HCT116 (cell line): Measurements from ENCODE around the gene GAB2. TPM values are rescaled to one million over a fixed set of nuclear protein-coding genes. Genes with fewer than 3 reads are reported as not detected.

ENCODE experiments used
- ATAC-seq: fragments of 200-7000 bp; cut with Tn5 transposase; 2 replicates; pipeline ENCODE4 v1.9.1; 2020; ENCODE audit warnings: mild to moderate bottlenecking, moderate library complexity
- BruUV-seq: library from RNA; stranded (reverse); fragments of 400-500 nt; replicated peaks from 2 replicates; lab custom pipeline; 2021; lab: Mats Ljungman, UMichigan
- CTCF ChIA-PET: fragments of 300-600 bp; sonication (Branson Sonifier 250); formaldehyde crosslinking; loops from one replicate; lab custom pipeline; 2021; ENCODE audit warnings: antibody characterized with exemption; lab: Charles Lee
- POLR2A ChIA-PET: fragments of 300-600, 350-600 bp; sonication (Branson Sonifier 250); formaldehyde crosslinking; loops from one replicate; lab custom pipeline; 2021; ENCODE audit warnings: antibody characterized with exemption; lab: Charles Lee
- RAD21 ChIA-PET, 2 experiments: fragments of 300-600 bp; sonication (Branson Sonifier 250); formaldehyde crosslinking; loops; one replicate each; lab custom pipeline; 2023; ENCODE audit warnings: low total read pairs in 2 of 2; ENCODE audit not compliant: uncharacterized antibody in 2 of 2, unreplicated experiment in 2 of 2, low non-redundant PET in 1 of 2; lab: Charles Lee
- DNase-seq: peaks from one replicate; pipeline ENCODE4 v3.0.0-alpha.2; 2010; ENCODE audit warnings: low read depth, low spot score
- H2AFZ ChIP-seq: fragments of 200-600 bp; shearing (Covaris generic), sonication (generic); 2 replicates; pipeline ENCODE4 v1.6.1; 2017; ENCODE audit warnings: low read depth, mixed run types, mixed read lengths, antibody characterized with exemption, low read length; ENCODE audit not compliant: poor library complexity, severe bottlenecking
- H3K27ac ChIP-seq: 2 replicates; pipeline ENCODE4 v1.5.1; 2012; ENCODE audit warnings: low read depth, low read length
- H3K27me3 ChIP-seq: fragments of 200-600 bp; sonication (generic); 2 replicates; pipeline ENCODE4 v1.6.1; 2016; ENCODE audit warnings: mixed run types, low read length, mixed read lengths; ENCODE audit not compliant: insufficient read depth
- H3K36me3 ChIP-seq, 2 experiments: fragments of 200-500 bp in 1 of 2; fragments of 200-600 bp in 1 of 2; sonication (Bioruptor generic) in 1 of 2; sonication (generic) in 1 of 2; 2 replicates each; pipeline versions ENCODE4 v1.5.1 to v1.6.1; 2014 to 2016; ENCODE audit warnings: low read length in 2 of 2, inconsistent platforms in 1 of 2, mixed read lengths in 1 of 2, mixed run types in 1 of 2; ENCODE audit not compliant: insufficient read depth in 2 of 2, control insufficient read depth in 1 of 2
- H3K4me1 ChIP-seq, 2 experiments: fragments of 200-600 bp in 1 of 2; sonication (generic) in 1 of 2; 2 replicates each; pipeline versions ENCODE4 v1.5.1 to v1.6.1; 2012 to 2017; ENCODE audit warnings: low read length in 2 of 2, inconsistent platforms in 1 of 2, mild to moderate bottlenecking in 1 of 2, mixed read lengths in 1 of 2, mixed run types in 1 of 2, moderate library complexity in 1 of 2; ENCODE audit not compliant: insufficient read depth in 2 of 2, control insufficient read depth in 1 of 2
- H3K4me2 ChIP-seq: fragments of 200-600 bp; sonication (generic); 2 replicates; pipeline ENCODE4 v1.6.1; 2017; ENCODE audit warnings: mixed run types, low read length, mixed read lengths
- H3K4me3 ChIP-seq, 2 experiments: fragments of 200-600 bp in 1 of 2; sonication (generic) in 1 of 2; replicated peaks in 1 of 2; 2 replicates each; pipeline ENCODE4 v1.5.1; 2011 to 2016; ENCODE audit warnings: low read length in 2 of 2, control low read depth in 1 of 2, low read depth in 1 of 2, mild to moderate bottlenecking in 1 of 2, mixed read lengths in 1 of 2, mixed run types in 1 of 2
- H3K79me2 ChIP-seq: fragments of 200-600 bp; sonication (generic); 2 replicates; pipeline ENCODE4 v1.6.1; 2017; ENCODE audit warnings: mild to moderate bottlenecking, mixed run types, low read length, moderate library complexity, mixed read lengths; ENCODE audit not compliant: insufficient read depth
- H3K9ac ChIP-seq: fragments of 200-600 bp; sonication (generic); 2 replicates; pipeline ENCODE4 v1.6.1; 2016; ENCODE audit warnings: low read length, mixed read lengths
- H3K9me2 ChIP-seq: fragments of 200-600 bp; sonication (generic), shearing (Covaris generic); 2 replicates; pipeline ENCODE4 v1.6.1; 2017; ENCODE audit warnings: mixed run types, mild to moderate bottlenecking, moderate library complexity; ENCODE audit not compliant: insufficient read depth
- H3K9me3 ChIP-seq, 2 experiments: fragments of 200-500 bp in 1 of 2; fragments of 200-600 bp in 1 of 2; sonication (Bioruptor generic) in 1 of 2; sonication (generic) in 1 of 2; 2 replicates each; pipeline ENCODE4 v1.6.1; 2014 to 2017; ENCODE audit warnings: low read length in 2 of 2, mixed read lengths in 2 of 2, inconsistent platforms in 1 of 2, low read depth in 1 of 2, mild to moderate bottlenecking in 1 of 2, mixed run types in 1 of 2, moderate library complexity in 1 of 2; ENCODE audit not compliant: control insufficient read depth in 1 of 2, insufficient read depth in 1 of 2
- H4K20me1 ChIP-seq: fragments of 200-600 bp; sonication (generic), shearing (Covaris generic); 2 replicates; pipeline ENCODE4 v1.6.1; 2017; ENCODE audit warnings: mixed run types, mild to moderate bottlenecking, moderate library complexity; ENCODE audit not compliant: insufficient read depth
- CBX3 ChIP-seq: IDR thresholded peaks from 2 replicates; pipeline ENCODE4 v1.6.1; 2012; ENCODE audit warnings: low read depth
- EGR1 ChIP-seq: IDR thresholded peaks from 2 replicates; pipeline ENCODE4 v1.6.1; 2012; ENCODE audit warnings: low read depth
- FOSL1 ChIP-seq: IDR thresholded peaks from 2 replicates; pipeline ENCODE4 v1.6.1; 2012; ENCODE audit warnings: low read depth
- JUND ChIP-seq: IDR thresholded peaks from 2 replicates; pipeline ENCODE4 v1.6.1; 2012
- POLR2A ChIP-seq: IDR thresholded peaks from 2 replicates; pipeline ENCODE4 v1.7.0; 2011; ENCODE audit warnings: borderline replicate concordance; ENCODE audit not compliant: insufficient read depth, insufficient read length; ENCODE audit errors: extremely low read depth
- POLR2AphosphoS5 ChIP-seq: IDR thresholded peaks from 2 replicates; pipeline ENCODE4 v1.6.1; 2011; ENCODE audit warnings: mild to moderate bottlenecking, low read depth, low read length, moderate library complexity
- RAD21 ChIP-seq: IDR thresholded peaks from 2 replicates; pipeline ENCODE4 v1.6.1; 2012; ENCODE audit warnings: low read depth, mild to moderate bottlenecking
- SIN3A ChIP-seq: IDR thresholded peaks from 2 replicates; pipeline ENCODE4 v1.6.1; 2012; ENCODE audit warnings: low read depth
- SP1 ChIP-seq: IDR thresholded peaks from 2 replicates; pipeline ENCODE4 v1.6.1; 2012; ENCODE audit warnings: low read depth
- SRF ChIP-seq: IDR thresholded peaks from 2 replicates; pipeline ENCODE4 v1.6.1; 2012; ENCODE audit warnings: low read depth
- ZFX ChIP-seq: fragments of 450-650 bp; IDR thresholded peaks from 2 replicates; pipeline ENCODE4 v1.6.1; 2017
- intact Hi-C: fragments of 100-400 bp; cut with micrococcal nuclease; formaldehyde crosslinking; loops from 2 replicates; pipeline ENCODE4 v1.10.0; 2022
- total RNA-seq: library from RNA; stranded (reverse); gene quantifications from one replicate; pipeline ENCODE4 v1.2.1, GENCODE V29; 2021; ENCODE audit not compliant: unreplicated experiment
- TF ChIP-seq, protein P1 (sequence below): IDR thresholded peaks from 2 replicates; pipeline ENCODE4 v1.6.1; 2012
- TF ChIP-seq, protein P2 (sequence below), 3 experiments: fragments of 200-600 bp in 1 of 3; sonication (generic) in 1 of 3; IDR thresholded peaks in 2 of 3; conservative IDR thresholded peaks in 1 of 3; 2 replicates each; pipeline ENCODE4 v1.5.1; 2012 to 2017; ENCODE audit warnings: low read depth in 2 of 3, low read length in 2 of 3, antibody characterized with exemption in 1 of 3, borderline replicate concordance in 1 of 3, control low read depth in 1 of 3, mild to moderate bottlenecking in 1 of 3, mixed read lengths in 1 of 3, mixed run types in 1 of 3, moderate library complexity in 1 of 3; ENCODE audit not compliant: insufficient read depth in 1 of 3
- TF ChIP-seq, protein P3 (sequence below): IDR thresholded peaks from 2 replicates; pipeline ENCODE4 v1.6.1; 2012; ENCODE audit warnings: low read depth

The GAB2 gene
- total RNA-seq, 1 experiment from 2014 or later = 1.9 TPM

DNA sequence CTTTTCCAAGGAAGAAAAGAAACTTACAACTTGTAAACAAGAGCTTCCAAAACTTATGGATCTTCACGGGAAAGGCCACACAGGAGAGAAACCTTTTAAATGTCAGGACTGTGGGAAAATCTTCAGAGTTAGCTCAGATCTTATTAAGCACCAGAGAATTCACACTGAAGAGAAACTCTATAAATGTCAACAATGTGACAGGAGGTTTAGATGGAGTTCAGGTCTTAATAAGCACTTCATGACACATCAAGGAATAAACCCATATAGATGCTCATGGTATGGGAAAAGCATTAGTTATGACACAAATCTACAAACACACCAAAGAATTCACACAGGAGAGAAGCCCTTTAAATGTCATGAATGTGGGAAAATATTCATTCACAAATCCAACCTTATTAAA, 32.4 kb downstream of the GAB2 start:
- ATAC-seq (no peak), DNase-seq (no peak)
- no peak for TF ChIP-seq SP1
- no peak for TF ChIP-seq RAD21
- no peak for TF ChIP-seq SRF
- TF ChIP-seq, protein P1, sequence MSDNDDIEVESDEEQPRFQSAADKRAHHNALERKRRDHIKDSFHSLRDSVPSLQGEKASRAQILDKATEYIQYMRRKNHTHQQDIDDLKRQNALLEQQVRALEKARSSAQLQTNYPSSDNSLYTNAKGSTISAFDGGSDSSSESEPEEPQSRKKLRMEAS = no peak
- TF ChIP-seq FOSL1 = no peak
- no peak for TF ChIP-seq EGR1
- no peak for TF ChIP-seq JUND
- TF ChIP-seq ZFX = no peak
- TF ChIP-seq, protein P2, sequence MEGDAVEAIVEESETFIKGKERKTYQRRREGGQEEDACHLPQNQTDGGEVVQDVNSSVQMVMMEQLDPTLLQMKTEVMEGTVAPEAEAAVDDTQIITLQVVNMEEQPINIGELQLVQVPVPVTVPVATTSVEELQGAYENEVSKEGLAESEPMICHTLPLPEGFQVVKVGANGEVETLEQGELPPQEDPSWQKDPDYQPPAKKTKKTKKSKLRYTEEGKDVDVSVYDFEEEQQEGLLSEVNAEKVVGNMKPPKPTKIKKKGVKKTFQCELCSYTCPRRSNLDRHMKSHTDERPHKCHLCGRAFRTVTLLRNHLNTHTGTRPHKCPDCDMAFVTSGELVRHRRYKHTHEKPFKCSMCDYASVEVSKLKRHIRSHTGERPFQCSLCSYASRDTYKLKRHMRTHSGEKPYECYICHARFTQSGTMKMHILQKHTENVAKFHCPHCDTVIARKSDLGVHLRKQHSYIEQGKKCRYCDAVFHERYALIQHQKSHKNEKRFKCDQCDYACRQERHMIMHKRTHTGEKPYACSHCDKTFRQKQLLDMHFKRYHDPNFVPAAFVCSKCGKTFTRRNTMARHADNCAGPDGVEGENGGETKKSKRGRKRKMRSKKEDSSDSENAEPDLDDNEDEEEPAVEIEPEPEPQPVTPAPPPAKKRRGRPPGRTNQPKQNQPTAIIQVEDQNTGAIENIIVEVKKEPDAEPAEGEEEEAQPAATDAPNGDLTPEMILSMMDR (IDR thresholded peaks at IDR 0.05 in 2 of 3, conservative IDR thresholded peaks at IDR 0.05 in 1 of 3; ENCODE audit: borderline replicate concordance in 1 of 3, insufficient read depth in 1 of 3, low read depth in 2 of 3, low read length in 2 of 3) = no peak
- TF ChIP-seq SIN3A = no peak
- TF ChIP-seq, protein P3, sequence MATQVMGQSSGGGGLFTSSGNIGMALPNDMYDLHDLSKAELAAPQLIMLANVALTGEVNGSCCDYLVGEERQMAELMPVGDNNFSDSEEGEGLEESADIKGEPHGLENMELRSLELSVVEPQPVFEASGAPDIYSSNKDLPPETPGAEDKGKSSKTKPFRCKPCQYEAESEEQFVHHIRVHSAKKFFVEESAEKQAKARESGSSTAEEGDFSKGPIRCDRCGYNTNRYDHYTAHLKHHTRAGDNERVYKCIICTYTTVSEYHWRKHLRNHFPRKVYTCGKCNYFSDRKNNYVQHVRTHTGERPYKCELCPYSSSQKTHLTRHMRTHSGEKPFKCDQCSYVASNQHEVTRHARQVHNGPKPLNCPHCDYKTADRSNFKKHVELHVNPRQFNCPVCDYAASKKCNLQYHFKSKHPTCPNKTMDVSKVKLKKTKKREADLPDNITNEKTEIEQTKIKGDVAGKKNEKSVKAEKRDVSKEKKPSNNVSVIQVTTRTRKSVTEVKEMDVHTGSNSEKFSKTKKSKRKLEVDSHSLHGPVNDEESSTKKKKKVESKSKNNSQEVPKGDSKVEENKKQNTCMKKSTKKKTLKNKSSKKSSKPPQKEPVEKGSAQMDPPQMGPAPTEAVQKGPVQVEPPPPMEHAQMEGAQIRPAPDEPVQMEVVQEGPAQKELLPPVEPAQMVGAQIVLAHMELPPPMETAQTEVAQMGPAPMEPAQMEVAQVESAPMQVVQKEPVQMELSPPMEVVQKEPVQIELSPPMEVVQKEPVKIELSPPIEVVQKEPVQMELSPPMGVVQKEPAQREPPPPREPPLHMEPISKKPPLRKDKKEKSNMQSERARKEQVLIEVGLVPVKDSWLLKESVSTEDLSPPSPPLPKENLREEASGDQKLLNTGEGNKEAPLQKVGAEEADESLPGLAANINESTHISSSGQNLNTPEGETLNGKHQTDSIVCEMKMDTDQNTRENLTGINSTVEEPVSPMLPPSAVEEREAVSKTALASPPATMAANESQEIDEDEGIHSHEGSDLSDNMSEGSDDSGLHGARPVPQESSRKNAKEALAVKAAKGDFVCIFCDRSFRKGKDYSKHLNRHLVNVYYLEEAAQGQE = no peak
- no peak for TF ChIP-seq POLR2AphosphoS5
- TF ChIP-seq POLR2A = no peak
- TF ChIP-seq CBX3 = no peak
- no peak overlapping the region for H3K27ac ChIP-seq
- H3K79me2 ChIP-seq = no peaks in the 10 kb centered on the region
- no peak overlapping the region for H3K9ac ChIP-seq
- H3K9me3 ChIP-seq = no peaks in the 10 kb centered on the region
- intact Hi-C loops = no loop called here
- no peaks in the 10 kb centered on the region for H3K27me3 ChIP-seq
- H3K4me1 ChIP-seq = no peaks in the 10 kb centered on the region
- no peak overlapping the region for H2AFZ ChIP-seq
- no peaks in the 10 kb centered on the region for H3K36me3 ChIP-seq
- no peaks in the 10 kb centered on the region for H3K9me2 ChIP-seq
- ChIA-PET CTCF (no interaction called here), RAD21 (no interaction called here), POLR2A (no interaction called here)
- no TSS peak for BruUV-seq
- no peak overlapping the region for H3K4me3 ChIP-seq
- H4K20me1 ChIP-seq = no peaks in the 10 kb centered on the region
- no peak overlapping the region for H3K4me2 ChIP-seq
